Duodenal mucosa (tissue), 2 donors: ENCODE measurements around the gene HCFC1.

ENCODE experiments used
- H3K27ac ChIP-seq: one replicate; pipeline ENCODE4 v1.7.0; 2013; ENCODE audit warnings: low read depth, low read length
- H3K27me3 ChIP-seq, 2 donors: one replicate each; pipeline ENCODE4 v1.7.0; 2013; ENCODE audit warnings: low read length in 2 of 2, control low read depth in 1 of 2; ENCODE audit not compliant: insufficient read depth in 2 of 2, control insufficient read depth in 1 of 2
- H3K36me3 ChIP-seq, 2 donors: one replicate each; pipeline ENCODE4 v1.7.0; 2013; ENCODE audit warnings: low read length in 2 of 2, control low read depth in 1 of 2; ENCODE audit not compliant: insufficient read depth in 2 of 2, control insufficient read depth in 1 of 2
- H3K4me1 ChIP-seq, 2 donors: one replicate each; pipeline ENCODE4 v1.7.0; 2013; ENCODE audit warnings: low read length in 2 of 2, control low read depth in 1 of 2; ENCODE audit not compliant: insufficient read depth in 2 of 2, control insufficient read depth in 1 of 2
- H3K4me3 ChIP-seq, 2 donors: one replicate each; pipeline ENCODE4 v1.7.0; 2013; ENCODE audit warnings: low read length in 2 of 2, low read depth in 1 of 2
- H3K9ac ChIP-seq, 2 donors: one replicate each; pipeline ENCODE4 v1.7.0; 2013; ENCODE audit warnings: low read length in 2 of 2, low read depth in 1 of 2
- H3K9me3 ChIP-seq, 2 donors: one replicate each; pipeline ENCODE4 v1.7.0; 2013; ENCODE audit warnings: low read length in 2 of 2, control low read depth in 1 of 2; ENCODE audit not compliant: control insufficient read depth in 1 of 2

The HCFC1 gene

DNA sequence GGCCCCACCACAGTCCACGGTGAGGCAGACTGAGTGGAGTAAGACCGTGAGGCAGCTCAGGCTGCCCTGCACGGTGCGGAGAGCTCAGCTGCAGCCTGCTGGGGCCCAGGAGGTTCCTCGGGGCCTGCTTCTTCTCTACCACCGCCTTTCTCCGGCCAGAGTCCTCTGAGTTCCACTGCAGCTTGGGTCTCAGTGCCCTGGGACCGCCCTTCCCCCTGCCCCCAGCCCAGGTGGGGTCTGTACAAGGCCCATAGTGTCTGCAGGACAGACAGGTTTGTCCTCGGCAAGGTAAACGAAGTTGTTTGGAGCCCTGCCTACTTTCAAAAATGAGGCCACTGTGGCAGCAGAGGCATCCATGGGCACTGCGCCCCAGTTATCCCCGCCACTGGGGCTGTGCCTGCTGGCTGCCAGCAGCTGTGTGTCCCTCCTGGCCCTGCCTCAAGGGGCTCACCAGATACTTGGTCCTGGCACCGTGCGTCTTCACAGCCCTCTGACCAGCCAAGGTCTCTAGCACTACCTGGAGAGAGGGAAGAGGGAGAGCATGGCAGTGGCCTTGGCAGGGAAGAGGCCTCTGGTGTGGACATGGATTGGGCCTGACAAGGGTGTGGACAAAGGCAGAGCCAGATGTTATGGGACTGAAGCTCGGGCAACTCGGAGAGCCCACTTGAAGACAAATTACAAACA lies 44.1 kb upstream of the HCFC1 start:
- Histone ChIP-seq H3K9me3 (no peaks in the 10 kb centered on the region), H3K9ac (no peak overlapping the region), H3K36me3 (peaks cover 9 to 30% of the 10 kb centered on the region in 2 donors), H3K27ac (no peak overlapping the region), H3K4me1 (peaks cover 4 to 51% of the 10 kb centered on the region in 2 donors), H3K27me3 (no peaks in the 10 kb centered on the region), H3K4me3 (no peak overlapping the region)

GRCh38 chrX:154014429-154015380 lies 43.1 kb upstream of the HCFC1 start:
- Histone ChIP-seq H3K36me3 (peaks cover 11 to 30% of the 10 kb centered on the region in 2 donors), H3K9me3 (no peaks in the 10 kb centered on the region), H3K4me1 (peaks cover 10 to 50% of the 10 kb centered on the region in 2 donors), H3K27me3 (no peaks in the 10 kb centered on the region), H3K9ac (no peak overlapping the region), H3K27ac (no peak overlapping the region), H3K4me3 (no peak overlapping the region)

GRCh38 chrX:154013614-154014360 lies 42.2 kb upstream of the HCFC1 start:
- H3K36me3 ChIP-seq = peaks cover 11 to 30% of the 10 kb centered on the region in 2 donors
- H3K9ac ChIP-seq = no peak overlapping the region
- peaks cover 10 to 49% of the 10 kb centered on the region in 2 donors for H3K4me1 ChIP-seq
- H3K9me3 ChIP-seq = no peaks in the 10 kb centered on the region
- H3K27me3 ChIP-seq = no peaks in the 10 kb centered on the region
- no peak overlapping the region for H3K4me3 ChIP-seq
- H3K27ac ChIP-seq = no peak overlapping the region

DNA sequence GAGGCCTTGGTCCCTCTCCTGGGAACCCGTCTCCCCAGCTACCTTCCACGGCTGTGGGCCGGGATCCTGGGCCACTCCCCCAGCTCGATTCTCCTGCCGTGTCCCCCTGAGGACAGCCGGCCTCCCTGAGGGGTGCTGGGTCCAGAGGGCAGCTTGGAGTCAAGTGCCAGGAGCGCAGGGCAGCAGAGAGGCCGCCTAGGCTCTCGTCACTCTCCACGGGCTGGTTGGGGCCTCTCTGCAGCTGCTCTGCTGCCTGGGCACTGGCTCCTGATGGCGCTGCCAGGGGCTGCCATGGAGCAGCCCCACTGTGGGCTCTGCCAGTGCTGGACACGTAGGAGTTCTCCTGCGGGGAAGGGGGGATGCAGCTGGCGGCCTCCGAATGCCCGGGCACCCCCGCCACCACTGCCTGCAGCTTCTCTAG lies 41.4 kb upstream of the HCFC1 start:
- Histone ChIP-seq H3K36me3 (peaks cover 11 to 30% of the 10 kb centered on the region in 2 donors), H3K4me3 (no peak overlapping the region), H3K9me3 (no peaks in the 10 kb centered on the region), H3K27me3 (no peaks in the 10 kb centered on the region), H3K9ac (no peak overlapping the region), H3K4me1 (peaks cover 10 to 41% of the 10 kb centered on the region in 2 donors), H3K27ac (no peak overlapping the region)

DNA sequence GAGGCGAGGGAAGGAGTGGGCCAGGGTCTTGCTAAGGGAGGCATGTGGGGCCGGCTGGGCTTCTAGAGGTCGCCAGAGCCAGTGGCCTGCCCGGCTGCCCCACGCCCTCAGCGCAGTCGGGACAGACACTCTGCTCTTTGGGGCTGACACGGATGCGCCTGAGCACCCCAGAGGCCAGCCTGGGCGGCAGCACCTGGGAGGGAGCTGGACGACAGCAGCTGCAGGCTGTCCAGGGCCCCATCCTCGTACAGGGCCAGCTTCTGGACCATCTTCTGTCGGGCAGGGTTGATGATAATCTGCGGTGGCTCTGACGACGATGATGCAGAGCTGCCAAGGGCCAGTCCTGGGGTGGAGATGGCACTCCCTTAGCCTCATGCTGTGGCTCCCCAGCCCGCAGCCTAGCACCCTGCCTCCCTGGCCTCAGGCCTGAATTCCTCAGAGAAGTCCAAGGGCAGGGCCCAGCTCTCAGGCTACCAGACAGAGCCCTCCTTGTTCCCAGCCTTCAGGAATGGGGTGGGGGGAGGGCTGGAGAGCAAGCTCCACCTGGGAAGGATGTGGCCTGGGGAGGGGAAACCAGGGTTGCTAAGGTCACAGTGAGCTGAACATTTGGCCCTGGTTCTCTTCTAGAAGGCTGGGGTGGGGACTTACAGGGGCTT lies 40.8 kb upstream of the HCFC1 start:
- peaks cover 13 to 30% of the 10 kb centered on the region in 2 donors for H3K36me3 ChIP-seq
- H3K9ac ChIP-seq = no peak overlapping the region
- no peak overlapping the region for H3K4me3 ChIP-seq
- H3K4me1 ChIP-seq = peaks cover 10 to 38% of the 10 kb centered on the region in 2 donors
- H3K27ac ChIP-seq = peak overlapping the region; percentile 10
- no peaks in the 10 kb centered on the region for H3K27me3 ChIP-seq
- no peaks in the 10 kb centered on the region for H3K9me3 ChIP-seq

GRCh38 chrX:154011376-154012335 lies 40.0 kb upstream of the HCFC1 start:
- Histone ChIP-seq H3K4me1 (peaks cover 10 to 31% of the 10 kb centered on the region in 2 donors), H3K27me3 (no peaks in the 10 kb centered on the region), H3K9me3 (no peaks in the 10 kb centered on the region), H3K36me3 (peaks cover 7 to 23% of the 10 kb centered on the region in 2 donors), H3K4me3 (no peak overlapping the region), H3K9ac (no peak overlapping the region), H3K27ac (no peak overlapping the region)

DNA sequence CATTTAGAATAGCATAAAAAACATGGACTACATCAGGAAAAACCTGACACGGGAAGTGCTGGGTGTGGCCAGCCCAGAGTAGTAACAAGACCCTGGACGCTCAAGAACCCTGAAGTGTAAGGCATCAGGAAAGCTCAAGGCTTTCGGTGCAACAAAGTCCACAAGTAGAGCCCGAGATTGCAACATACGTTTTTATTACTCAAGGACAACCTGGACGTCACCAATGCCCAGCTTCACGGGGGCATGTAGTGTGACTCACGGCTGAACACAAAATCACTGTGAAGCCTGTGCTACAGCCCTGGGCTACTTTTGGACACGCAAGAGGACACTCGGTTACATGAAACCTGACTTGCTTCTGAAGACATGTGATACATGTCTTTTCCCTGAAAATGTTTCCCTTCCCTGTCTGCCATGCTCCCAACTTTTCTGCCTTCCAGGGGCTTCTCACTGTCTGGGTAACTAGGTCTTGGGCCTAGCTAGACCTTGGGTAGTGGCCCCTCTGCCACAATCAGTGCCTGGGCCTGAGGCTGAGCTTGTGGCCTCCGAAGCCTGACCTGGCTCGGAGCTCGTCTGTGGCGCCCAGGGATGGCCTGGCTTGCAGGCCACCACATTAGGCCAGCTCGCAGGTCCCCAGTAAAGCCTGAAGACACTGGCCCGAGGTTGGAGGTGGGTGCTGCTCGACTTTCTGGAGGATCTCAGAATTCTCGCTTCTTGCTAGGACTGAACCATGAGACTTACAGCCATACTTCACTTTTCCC lies 38.9 kb upstream of the HCFC1 start:
- H3K9ac ChIP-seq = no peak overlapping the region
- H3K4me1 ChIP-seq = peaks cover 10 to 27% of the 10 kb centered on the region in 2 donors
- H3K27me3 ChIP-seq = no peaks in the 10 kb centered on the region
- no peak overlapping the region for H3K4me3 ChIP-seq
- H3K9me3 ChIP-seq = no peaks in the 10 kb centered on the region
- peaks cover 7 to 11% of the 10 kb centered on the region in 2 donors for H3K36me3 ChIP-seq
- H3K27ac ChIP-seq = peak overlapping the region; percentile 30

DNA sequence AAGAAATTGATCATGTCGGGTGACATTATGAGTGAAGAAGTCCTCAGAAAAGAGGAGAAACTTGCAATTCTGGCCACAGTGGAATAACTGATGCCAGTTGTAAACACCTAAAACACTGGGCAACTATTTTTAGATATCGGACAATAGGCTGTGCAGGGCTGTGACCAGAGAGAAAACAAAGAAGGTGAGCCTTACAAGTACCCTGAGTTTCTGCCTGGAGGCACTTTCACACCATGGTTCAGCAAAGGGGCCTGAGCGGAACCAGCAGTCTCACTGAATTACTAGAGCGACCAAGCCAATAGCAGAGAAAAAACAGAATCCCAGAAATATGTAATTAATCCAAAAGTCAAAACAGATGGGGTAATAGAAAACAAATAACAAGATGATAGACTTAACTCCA lies 36.9 kb upstream of the HCFC1 start:
- H3K9me3 ChIP-seq = no peaks in the 10 kb centered on the region
- peaks cover 10 to 27% of the 10 kb centered on the region in 2 donors for H3K4me1 ChIP-seq
- peaks cover 4 to 7% of the 10 kb centered on the region in 2 donors for H3K36me3 ChIP-seq
- H3K27me3 ChIP-seq = no peaks in the 10 kb centered on the region
- no peak overlapping the region for H3K9ac ChIP-seq
- H3K4me3 ChIP-seq = no peak overlapping the region
- no peak overlapping the region for H3K27ac ChIP-seq
